C4-2B (cell line): ENCODE measurements around the gene LGI4.

Source experiments
- ZFX ChIP-seq: fragments of 450-650 bp; IDR thresholded peaks from 2 replicates; pipeline ENCODE4 v1.6.1; 2017
- TF ChIP-seq, protein P1 (sequence below): fragments of 450-650 bp; conservative IDR thresholded peaks from 2 replicates; pipeline ENCODE4 v1.5.1; 2017; ENCODE audit warnings: mild to moderate bottlenecking

- TF ChIP-seq, protein P1, sequence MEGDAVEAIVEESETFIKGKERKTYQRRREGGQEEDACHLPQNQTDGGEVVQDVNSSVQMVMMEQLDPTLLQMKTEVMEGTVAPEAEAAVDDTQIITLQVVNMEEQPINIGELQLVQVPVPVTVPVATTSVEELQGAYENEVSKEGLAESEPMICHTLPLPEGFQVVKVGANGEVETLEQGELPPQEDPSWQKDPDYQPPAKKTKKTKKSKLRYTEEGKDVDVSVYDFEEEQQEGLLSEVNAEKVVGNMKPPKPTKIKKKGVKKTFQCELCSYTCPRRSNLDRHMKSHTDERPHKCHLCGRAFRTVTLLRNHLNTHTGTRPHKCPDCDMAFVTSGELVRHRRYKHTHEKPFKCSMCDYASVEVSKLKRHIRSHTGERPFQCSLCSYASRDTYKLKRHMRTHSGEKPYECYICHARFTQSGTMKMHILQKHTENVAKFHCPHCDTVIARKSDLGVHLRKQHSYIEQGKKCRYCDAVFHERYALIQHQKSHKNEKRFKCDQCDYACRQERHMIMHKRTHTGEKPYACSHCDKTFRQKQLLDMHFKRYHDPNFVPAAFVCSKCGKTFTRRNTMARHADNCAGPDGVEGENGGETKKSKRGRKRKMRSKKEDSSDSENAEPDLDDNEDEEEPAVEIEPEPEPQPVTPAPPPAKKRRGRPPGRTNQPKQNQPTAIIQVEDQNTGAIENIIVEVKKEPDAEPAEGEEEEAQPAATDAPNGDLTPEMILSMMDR = no peak
- no peak for TF ChIP-seq ZFX
Measured at GRCh38 chr19:35099155-35099896, 35.5 kb downstream of the LGI4 start.
